ENCODE data around the gene MRPS6.
A peak's percentile ranks its signal among the peaks of the same experiment; 100 is the strongest.

Gene MRPS6

GRCh38 chr21:34071683-34072082 lies 1.7 kb upstream of the MRPS6 start:
- DNase-seq (ENCODE audit: low read depth in 2 of 3, low spot score in 1 of 3), result no peak

GRCh38 chr21:34072145-34073031 lies 990 bp upstream of the MRPS6 start:
- no peak for DNase-seq (ENCODE audit: low read depth in 2 of 3, low spot score in 1 of 3)

GRCh38 chr21:34073749-34074282 lies 438 bp downstream of the MRPS6 start:
- DNase-seq (ENCODE audit: low read depth in 2 of 3, low spot score in 1 of 3), result peak in 1 of 3 donors; percentile 22

GRCh38 chr21:34074283-34075090 lies 1.1 kb downstream of the MRPS6 start:
- DNase-seq (ENCODE audit: low read depth in 2 of 3, low spot score in 1 of 3), result no peak

- DNase-seq (ENCODE audit: low read depth in 2 of 3, low spot score in 1 of 3), result no peak
Observed at GRCh38 chr21:34075091-34075425, 1.7 kb downstream of the MRPS6 start.

GRCh38 chr21:34075760-34076660 lies 2.6 kb downstream of the MRPS6 start:
- DNase-seq (ENCODE audit: low read depth in 2 of 3, low spot score in 1 of 3), result no peak

- DNase-seq (ENCODE audit: low read depth in 2 of 3, low spot score in 1 of 3), result no peak
Observed at GRCh38 chr21:34076835-34077234, 3.5 kb downstream of the MRPS6 start.

GRCh38 chr21:34077888-34078287 lies 4.5 kb downstream of the MRPS6 start:
- DNase-seq (ENCODE audit: low read depth in 2 of 3, low spot score in 1 of 3), result no peak

GRCh38 chr21:34078915-34079314 lies 5.5 kb downstream of the MRPS6 start:
- DNase-seq (ENCODE audit: low read depth in 2 of 3, low spot score in 1 of 3), result no peak

GRCh38 chr21:34080710-34081109 lies 7.3 kb downstream of the MRPS6 start:
- no peak for DNase-seq (ENCODE audit: low read depth in 2 of 3, low spot score in 1 of 3)

GRCh38 chr21:34082769-34083168 lies 9.4 kb downstream of the MRPS6 start:
- no peak for DNase-seq (ENCODE audit: low read depth in 2 of 3, low spot score in 1 of 3)

- no peak for DNase-seq (ENCODE audit: low read depth in 2 of 3, low spot score in 1 of 3)
Observed at GRCh38 chr21:34083357-34083756, 10.0 kb downstream of the MRPS6 start.

GRCh38 chr21:34085129-34085528 lies 11.8 kb downstream of the MRPS6 start:
- no peak for DNase-seq (ENCODE audit: low read depth in 2 of 3, low spot score in 1 of 3)

- DNase-seq (ENCODE audit: low read depth in 2 of 3, low spot score in 1 of 3), result no peak
Observed at GRCh38 chr21:34086887-34087306, 13.5 kb downstream of the MRPS6 start.

GRCh38 chr21:34088752-34089151 lies 15.4 kb downstream of the MRPS6 start:
- no peak for DNase-seq (ENCODE audit: low read depth in 2 of 3, low spot score in 1 of 3)

- DNase-seq (ENCODE audit: low read depth in 2 of 3, low spot score in 1 of 3), result no peak
Observed at GRCh38 chr21:34091032-34091431, 17.7 kb downstream of the MRPS6 start.

GRCh38 chr21:34091607-34092006 lies 18.2 kb downstream of the MRPS6 start:
- DNase-seq (ENCODE audit: low read depth in 2 of 3, low spot score in 1 of 3), result no peak

GRCh38 chr21:34092262-34092921 lies 19.0 kb downstream of the MRPS6 start:
- DNase-seq (ENCODE audit: low read depth in 2 of 3, low spot score in 1 of 3), result no peak

- no peak for DNase-seq (ENCODE audit: low read depth in 2 of 3, low spot score in 1 of 3)
Observed at GRCh38 chr21:34093083-34093482, 19.7 kb downstream of the MRPS6 start.

GRCh38 chr21:34094949-34095348 lies 21.6 kb downstream of the MRPS6 start:
- no peak for DNase-seq (ENCODE audit: low read depth in 2 of 3, low spot score in 1 of 3)

Measured in stimulated activated CD4-positive, alpha-beta T cell treated with anti-CD3 and anti-CD28 coated beads, Interleukin-12 subunit alpha, Interleukin-12 subunit beta, amount 100 ng/mL, for 48 hours (primary cell).